Adrenal gland (tissue), 12 donors: Measurements from ENCODE around the gene GPR37L1. TPM values are rescaled to one million over a fixed set of nuclear protein-coding genes. Genes with fewer than 3 reads are reported as not detected.

Experiments
- DNase-seq, 7 donors: peaks; one replicate each; pipeline ENCODE4 v3.0.0-alpha.2; 2019 to 2020
- H3K27ac ChIP-seq, 5 donors: fragments of 200-600 bp; sonication (generic) in 4 of 5; 1 replicate in 3 of 5; 2 replicates in 2 of 5; pipeline versions ENCODE4 v1.5.1 to v1.8.0; 2016 to 2020; ENCODE audit warnings: mild to moderate bottlenecking in 1 of 5
- H3K27me3 ChIP-seq: fragments of 200-600 bp; 2 replicates; pipeline ENCODE4 v1.8.0; 2021
- H3K36me3 ChIP-seq, 2 donors: fragments of 200-600 bp; replicated peaks in 1 of 2; 1 replicate in 1 of 2; 2 replicates in 1 of 2; pipeline versions ENCODE4 v1.5.1 to v1.8.0; 2018 to 2022
- H3K4me1 ChIP-seq, 2 donors: fragments of 200-600 bp; replicated peaks in 1 of 2; 1 replicate in 1 of 2; 2 replicates in 1 of 2; pipeline versions ENCODE4 v1.5.1 to v1.8.0; 2018 to 2021
- H3K4me3 ChIP-seq, 4 donors: fragments of 200-600 bp; sonication (generic) in 3 of 4; one replicate each; pipeline ENCODE4 v1.5.1; 2016 to 2018
- H3K9me3 ChIP-seq, 3 donors: fragments of 200-600 bp; sonication (generic) in 1 of 3; replicated peaks in 1 of 3; 1 replicate in 2 of 3; 2 replicates in 1 of 3; pipeline versions ENCODE4 v1.5.1 to v1.8.0; 2016 to 2021
- POLR2A ChIP-seq, 2 donors: fragments of 450-650 bp; IDR thresholded peaks; one replicate each; pipeline ENCODE4 v1.6.1; 2017; ENCODE audit warnings: antibody characterized with exemption in 2 of 2, mild to moderate bottlenecking in 2 of 2, moderate library complexity in 1 of 2
- WGBS, 4 donors: extraction: QIAGEN DNeasy Blood & Tissue Kit in 2 of 4; methylation state at CpG; one replicate each; pipeline versions ENCODE4 v1.1.5 to v1.1.7; 2013 to 2017; 5-methylcytosine and 5-hydroxymethylcytosine counted together
- intact Hi-C, 2 donors: fragments of 100-400 bp; cut with DNase I; formaldehyde crosslinking; loops; one replicate each; pipeline versions ENCODE4 v1.14.1 to v1.15.0; 2022 to 2023
- polyA plus RNA-seq, 3 donors: library from polyadenylated mRNA; stranded (reverse); fragments of 200-250 nt in 2 of 3; fragments of 350-450 nt in 1 of 3; fragmentation: Illumina TruSeq in 1 of 3; extraction: RNeasy Lipid Tissue Mini Kit (QIAGEN cat#74804) in 1 of 3; gene quantifications; one replicate each; pipeline ENCODE4 v1.2.3, GENCODE V29; 2013 to 2014
- small RNA-seq, 2 donors: library from RNA; depleted of rRNA; stranded (forward); fragments of <200 nt; gene quantifications; one replicate each; pipeline ENCODE3, GENCODE V24; 2016
- total RNA-seq, 9 donors: library from RNA; depleted of rRNA in 4 of 9; stranded (reverse); fragments of >200 nt in 4 of 9; fragments of 120-200 nt in 1 of 9; fragmentation: NEBNext Ultra II Directional in 1 of 9; extraction: Animal tissue kit (Norgen Biotek cat#: 25700) in 1 of 9; gene quantifications; one replicate each; pipeline versions ENCODE4 v1.1.0 to v1.2.4, GENCODE V29; 2013 to 2023
- TF ChIP-seq, protein P1 (sequence below), 6 experiments: fragments of 450-650 bp in 4 of 6; fragments of 200-600 bp in 2 of 6; sonication (generic) in 1 of 6; IDR thresholded peaks; 1 replicate in 5 of 6; 2 replicates in 1 of 6; pipeline versions ENCODE4 v1.5.1 to v1.8.0; 2016 to 2021; ENCODE audit warnings: antibody characterized with exemption in 6 of 6, mild to moderate bottlenecking in 2 of 6, moderate library complexity in 1 of 6
- donor health status: healthy with polysubstance abuse.
- donor health status: Bipolar disorder and iron deficiency.
- donor health status: DM: yes; HTN: yes; CAD: no.
- donor health status: DM: no; HTN: no; CAD: no.
- donor health status: DM: no; HTN: no; CAD: no.
- donor health status: DM: yes; HTN: yes; CAD: no.

GPR37L1 gene
- total and polyA plus RNA-seq, 12 donors, result under 0.01 to 0.49 (median 0.24) TPM; not detected in 1

DNA sequence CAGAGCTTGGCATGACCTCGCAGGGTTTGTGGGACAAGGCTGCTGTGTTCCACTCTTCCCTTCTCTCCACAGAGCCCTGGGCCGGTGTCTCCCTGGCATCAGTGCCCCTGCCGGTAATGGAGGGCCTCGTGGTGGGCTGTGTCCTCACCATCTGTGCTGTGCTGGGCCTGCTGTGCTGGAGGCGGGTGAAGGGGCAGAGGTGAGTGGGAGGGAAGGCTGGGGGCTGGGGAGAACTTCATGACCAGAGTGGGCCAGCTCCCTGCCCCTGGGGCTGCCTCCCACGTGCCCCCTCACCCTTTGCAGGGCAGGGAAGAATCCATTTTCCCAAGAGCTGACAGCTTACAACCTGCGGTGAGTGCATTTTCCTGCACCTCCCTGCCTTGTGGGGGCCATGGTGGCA, 58.9 kb downstream of the GPR37L1 start:
- WGBS, 4 donors, result 60 to 88% (median 84%) methylated on average over 2 to 7 of the region's 7 CpGs
- intact Hi-C loops, result loop anchor here in 1 of 2 donors (10.0 kb wide), 1 partner anchor 533 kb away; the partner anchor contains the start of gene SYT2
- H3K4me3 ChIP-seq, result no peak overlapping the region
- H3K36me3 ChIP-seq, result no peaks in the 10 kb centered on the region
- no peak for DNase-seq
- no peaks in the 10 kb centered on the region for H3K9me3 ChIP-seq
- no peak for TF ChIP-seq POLR2A (IDR thresholded peaks at IDR 0.05)
- TF ChIP-seq, protein P1, sequence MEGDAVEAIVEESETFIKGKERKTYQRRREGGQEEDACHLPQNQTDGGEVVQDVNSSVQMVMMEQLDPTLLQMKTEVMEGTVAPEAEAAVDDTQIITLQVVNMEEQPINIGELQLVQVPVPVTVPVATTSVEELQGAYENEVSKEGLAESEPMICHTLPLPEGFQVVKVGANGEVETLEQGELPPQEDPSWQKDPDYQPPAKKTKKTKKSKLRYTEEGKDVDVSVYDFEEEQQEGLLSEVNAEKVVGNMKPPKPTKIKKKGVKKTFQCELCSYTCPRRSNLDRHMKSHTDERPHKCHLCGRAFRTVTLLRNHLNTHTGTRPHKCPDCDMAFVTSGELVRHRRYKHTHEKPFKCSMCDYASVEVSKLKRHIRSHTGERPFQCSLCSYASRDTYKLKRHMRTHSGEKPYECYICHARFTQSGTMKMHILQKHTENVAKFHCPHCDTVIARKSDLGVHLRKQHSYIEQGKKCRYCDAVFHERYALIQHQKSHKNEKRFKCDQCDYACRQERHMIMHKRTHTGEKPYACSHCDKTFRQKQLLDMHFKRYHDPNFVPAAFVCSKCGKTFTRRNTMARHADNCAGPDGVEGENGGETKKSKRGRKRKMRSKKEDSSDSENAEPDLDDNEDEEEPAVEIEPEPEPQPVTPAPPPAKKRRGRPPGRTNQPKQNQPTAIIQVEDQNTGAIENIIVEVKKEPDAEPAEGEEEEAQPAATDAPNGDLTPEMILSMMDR (IDR thresholded peaks at IDR 0.05), result no peak
- peaks cover 0 to 3% of the 10 kb centered on the region in 2 donors for H3K4me1 ChIP-seq
- H3K27me3 ChIP-seq, result peaks cover 4% of the 10 kb centered on the region
- H3K27ac ChIP-seq, result no peak overlapping the region

DNA sequence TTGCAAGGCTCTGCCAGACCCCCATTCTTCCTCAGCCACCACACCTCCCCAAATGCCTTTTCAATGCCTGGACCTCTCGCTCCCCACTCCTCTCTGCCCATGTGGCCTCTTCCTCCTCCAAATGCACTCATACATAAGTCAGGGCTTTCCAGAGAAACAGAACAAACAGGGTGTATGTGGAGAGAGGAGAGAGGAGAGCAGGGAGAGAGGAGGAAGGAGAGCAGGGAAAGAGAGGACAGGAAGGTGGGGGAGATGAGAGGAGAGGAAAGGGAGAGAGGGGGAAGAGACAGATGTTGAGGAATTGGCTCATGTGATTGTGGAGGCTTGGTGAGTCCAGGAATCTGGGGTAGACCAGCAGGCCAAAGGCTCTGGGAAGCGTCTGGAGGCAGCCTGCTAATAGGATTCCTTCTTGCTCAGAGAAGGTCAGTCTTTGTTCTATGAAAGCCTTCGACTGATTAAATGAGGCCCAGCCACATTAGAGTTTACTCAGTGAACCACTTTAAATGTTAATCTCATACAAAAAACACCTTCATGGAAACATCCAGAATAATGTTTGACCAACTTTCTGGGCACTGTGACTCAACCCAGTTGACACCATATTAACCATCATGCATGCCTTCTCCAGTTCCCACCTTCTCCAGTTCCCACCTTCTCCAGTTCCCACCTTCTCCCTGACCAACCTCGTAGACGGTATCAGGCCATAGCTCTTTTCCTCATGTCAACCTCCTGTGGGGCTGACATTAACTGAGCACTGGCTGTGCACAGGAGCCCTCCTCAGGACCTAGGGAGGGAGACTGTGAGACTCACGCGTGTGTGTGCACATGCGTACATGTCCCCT, 59.5 kb downstream of the GPR37L1 start:
- Histone ChIP-seq H3K4me1 (peaks cover 0 to 3% of the 10 kb centered on the region in 2 donors), H3K4me3 (no peak overlapping the region), H3K27ac (no peak overlapping the region), H3K36me3 (no peaks in the 10 kb centered on the region), H3K9me3 (no peaks in the 10 kb centered on the region), H3K27me3 (peaks cover 4% of the 10 kb centered on the region)
- no peak for TF ChIP-seq POLR2A (IDR thresholded peaks at IDR 0.05)
- TF ChIP-seq, protein P1 (IDR thresholded peaks at IDR 0.05), result no peak
- 84 to 98% (median 88%) methylated on average over 8 of the region's 8 CpGs for WGBS, 4 donors
- DNase-seq, result no peak
- intact Hi-C loops, result loop anchor here in 1 of 2 donors (10.0 kb wide), 1 partner anchor 533 kb away; the partner anchor contains the start of gene SYT2

Small RNA genes lying within 50 kb of the gene (small RNA-seq; reads per million reads assigned to genes)
- 0 reads per million in 2 donors for gene CRIP1P3

Other genes starting within 250 kb of the GPR37L1 start
- 100 to 1,000 TPM in 4 of 9 donors, 10 to 100 TPM in 5; 32.9 to 221 (median 95.1) TPM for gene SHISA4, start 234.0 kb upstream of the GPR37L1 start, total RNA-seq
- gene SHISA4, start 234.0 kb upstream of the GPR37L1 start, polyA plus RNA-seq, result 10 to 100 TPM; 49.7 to 62.8 (median 51.0) TPM
- 100 to 1,000 TPM in 2 of 9 donors, 10 to 100 TPM in 5, 1 to 10 TPM in 2; 1.3 to 171 (median 67.6) TPM for gene LMOD1, start 176.4 kb upstream of the GPR37L1 start, total RNA-seq
- gene LMOD1, start 176.4 kb upstream of the GPR37L1 start, polyA plus RNA-seq, result 100 to 1,000 TPM in 2 of 3 donors, 10 to 100 TPM in 1; 26.9 to 131 (median 108) TPM
- gene TIMM17A, start 167.4 kb upstream of the GPR37L1 start, total RNA-seq, result 100 to 1,000 TPM in 2 of 9 donors, 10 to 100 TPM in 7; 26.3 to 178 (median 49.7) TPM
- 100 to 1,000 TPM in 1 of 3 donors, 10 to 100 TPM in 2; 28.0 to 172 (median 42.7) TPM for gene TIMM17A, start 167.4 kb upstream of the GPR37L1 start, polyA plus RNA-seq
- gene RNPEP, start 140.3 kb upstream of the GPR37L1 start, total RNA-seq, result 10 to 100 TPM; 28.9 to 99.6 (median 66.0) TPM
- gene RNPEP, start 140.3 kb upstream of the GPR37L1 start, polyA plus RNA-seq, result 10 to 100 TPM; 43.8 to 59.6 (median 46.7) TPM
- gene ELF3, start 112.3 kb upstream of the GPR37L1 start, total RNA-seq, result under 1 TPM in 7 of 9 donors, not detected in 2; 0.06 to 0.51 (median 0.41) TPM
- 1 to 10 TPM in 2 of 3 donors, not detected in 1; 1.0 to 1.4 TPM for gene ELF3, start 112.3 kb upstream of the GPR37L1 start, polyA plus RNA-seq
- 100 to 1,000 TPM in 1 of 9 donors, 10 to 100 TPM in 8; 34.3 to 115 (median 58.6) TPM for gene ARL8A, start 21.8 kb downstream of the GPR37L1 start, total RNA-seq
- 10 to 100 TPM; 26.4 to 71.2 (median 28.6) TPM for gene ARL8A, start 21.8 kb downstream of the GPR37L1 start, polyA plus RNA-seq
- gene PTPN7, start 37.7 kb downstream of the GPR37L1 start, total RNA-seq, result 10 to 100 TPM in 6 of 9 donors, 1 to 10 TPM in 3; 2.5 to 41.6 (median 19.3) TPM
- 10 to 100 TPM; 13.4 to 45.4 (median 15.0) TPM for gene PTPN7, start 37.7 kb downstream of the GPR37L1 start, polyA plus RNA-seq
- gene LGR6, start 70.9 kb downstream of the GPR37L1 start, total RNA-seq, result under 1 TPM in 7 of 9 donors, not detected in 2; 0.06 to 0.54 (median 0.14) TPM
- gene LGR6, start 70.9 kb downstream of the GPR37L1 start, polyA plus RNA-seq, result 1 to 10 TPM in 1 of 3 donors, under 1 TPM in 1, not detected in 1; 0.48 to 1.0 TPM
- 10 to 100 TPM in 2 of 9 donors, 1 to 10 TPM in 7; 2.2 to 26.5 (median 3.7) TPM for gene UBE2T, start 219.0 kb downstream of the GPR37L1 start, total RNA-seq
- gene UBE2T, start 219.0 kb downstream of the GPR37L1 start, polyA plus RNA-seq, result 1 to 10 TPM; 3.0 to 7.7 (median 4.5) TPM
- gene PPP1R12B, start 225.8 kb downstream of the GPR37L1 start, total RNA-seq, result 10 to 100 TPM; 16.6 to 43.9 (median 22.6) TPM
- gene PPP1R12B, start 225.8 kb downstream of the GPR37L1 start, polyA plus RNA-seq, result 10 to 100 TPM in 1 of 3 donors, 1 to 10 TPM in 2; 3.0 to 15.7 (median 5.7) TPM